GM21390 (cell line): Measurements from ENCODE around the gene RAC3.

Experiments
- ATAC-seq: cut with Tn5 transposase; IDR thresholded peaks from one replicate; pipeline ENCODE4 v1.9.1; 2021; ENCODE audit not compliant: unreplicated experiment

Gene RAC3

GRCh38 chr17:82011617-82012187, 19.8 kb upstream of the RAC3 start:
- no peak for ATAC-seq

GRCh38 chr17:82012261-82012639, 19.2 kb upstream of the RAC3 start:
- ATAC-seq = no peak

GRCh38 chr17:82012640-82013295, 18.7 kb upstream of the RAC3 start:
- ATAC-seq = no peak

- no peak for ATAC-seq
Measured at GRCh38 chr17:82013341-82013740, 18.1 kb upstream of the RAC3 start.

GRCh38 chr17:82013772-82014321, 17.6 kb upstream of the RAC3 start:
- ATAC-seq = no peak

- ATAC-seq = no peak
Measured at GRCh38 chr17:82014432-82014831, 17.0 kb upstream of the RAC3 start.

- no peak for ATAC-seq
Measured at GRCh38 chr17:82014971-82015310, 16.5 kb upstream of the RAC3 start.

GRCh38 chr17:82015311-82015971, 16.0 kb upstream of the RAC3 start:
- ATAC-seq = no peak

- ATAC-seq = no peak
Measured at GRCh38 chr17:82016061-82016874, 15.2 kb upstream of the RAC3 start.

- no peak for ATAC-seq
Measured at GRCh38 chr17:82016875-82017459, 14.5 kb upstream of the RAC3 start.

- no peak for ATAC-seq
Measured at GRCh38 chr17:82017612-82018151, 13.8 kb upstream of the RAC3 start.

GRCh38 chr17:82018152-82018988, 13.1 kb upstream of the RAC3 start:
- no peak for ATAC-seq

GRCh38 chr17:82018989-82019689, 12.3 kb upstream of the RAC3 start:
- no peak for ATAC-seq

- no peak for ATAC-seq
Measured at GRCh38 chr17:82019690-82020571, 11.5 kb upstream of the RAC3 start.

GRCh38 chr17:82020572-82021106, 10.8 kb upstream of the RAC3 start:
- no peak for ATAC-seq

- no peak for ATAC-seq
Measured at GRCh38 chr17:82021107-82021899, 10.2 kb upstream of the RAC3 start.

GRCh38 chr17:82021900-82022309, 9.6 kb upstream of the RAC3 start:
- ATAC-seq = no peak
